H9 (cell line): ENCODE results near the gene HEXD. TPM values are rescaled to one million over a fixed set of nuclear protein-coding genes. Genes with fewer than 3 reads are reported as not detected.

Experiments used
- DNase-seq: peaks from one replicate; pipeline ENCODE4 v3.0.0-alpha.2; 2017
- H2AFZ ChIP-seq: one replicate; pipeline ENCODE4 v1.6.1; 2013; ENCODE audit warnings: mild to moderate bottlenecking, low read length, control low read depth, moderate library complexity
- H2AK5ac ChIP-seq: 2 replicates; pipeline ENCODE4 v1.6.1; 2013; ENCODE audit warnings: low read length, control low read depth, mixed read lengths; ENCODE audit not compliant: insufficient read length
- H2BK120ac ChIP-seq: one replicate; pipeline ENCODE4 v1.6.1; 2013; ENCODE audit warnings: low read depth, mild to moderate bottlenecking, low read length, control low read depth, inconsistent platforms; ENCODE audit not compliant: poor library complexity, severe bottlenecking
- H2BK12ac ChIP-seq: 2 replicates; pipeline ENCODE4 v1.6.1; 2013; ENCODE audit warnings: low read length, control low read depth, mixed read lengths, low read depth; ENCODE audit not compliant: insufficient read length
- H2BK15ac ChIP-seq: 2 replicates; pipeline ENCODE4 v1.6.1; 2013; ENCODE audit warnings: low read depth, low read length, control low read depth
- H2BK20ac ChIP-seq: one replicate; pipeline ENCODE4 v1.6.1; 2013; ENCODE audit warnings: low read depth, mild to moderate bottlenecking, low read length, control low read depth, inconsistent platforms; ENCODE audit not compliant: poor library complexity, severe bottlenecking
- H2BK5ac ChIP-seq: 2 replicates; pipeline ENCODE4 v1.6.1; 2013; ENCODE audit warnings: low read length, control low read depth, mixed read lengths; ENCODE audit not compliant: insufficient read length
- H3K14ac ChIP-seq: 2 replicates; pipeline ENCODE4 v1.6.1; 2013; ENCODE audit warnings: low read length, control low read depth; ENCODE audit not compliant: insufficient read depth
- H3K18ac ChIP-seq: 2 replicates; pipeline ENCODE4 v1.6.1; 2013; ENCODE audit warnings: low read depth, mild to moderate bottlenecking, mixed read lengths, low read length, control low read depth; ENCODE audit not compliant: insufficient read length
- H3K23ac ChIP-seq: 2 replicates; pipeline ENCODE4 v1.6.1; 2013; ENCODE audit warnings: low read length, control low read depth, mixed read lengths, low read depth; ENCODE audit not compliant: insufficient read length
- H3K23me2 ChIP-seq: 2 replicates; pipeline ENCODE4 v1.6.1; 2013; ENCODE audit warnings: low read depth, mild to moderate bottlenecking, mixed read lengths, low read length, control low read depth; ENCODE audit not compliant: insufficient read length, poor library complexity, severe bottlenecking
- H3K27ac ChIP-seq: 2 replicates; pipeline ENCODE4 v1.5.1; 2013; ENCODE audit warnings: low read length, control low read depth, mixed read lengths, low read depth; ENCODE audit not compliant: insufficient read length
- H3K27me3 ChIP-seq: 2 replicates; pipeline ENCODE4 v1.6.1; 2013; ENCODE audit warnings: low read length, control low read depth, inconsistent platforms; ENCODE audit not compliant: insufficient read depth
- H3K4ac ChIP-seq: 2 replicates; pipeline ENCODE4 v1.6.1; 2013; ENCODE audit warnings: low read depth, mild to moderate bottlenecking, control low read depth, inconsistent platforms, low read length, moderate library complexity
- H3K4me1 ChIP-seq: 2 replicates; pipeline ENCODE4 v1.6.1; 2013; ENCODE audit warnings: low read length, control low read depth, inconsistent platforms; ENCODE audit not compliant: insufficient read depth
- H3K4me2 ChIP-seq: 2 replicates; pipeline ENCODE4 v1.6.1; 2013; ENCODE audit warnings: low read length, control low read depth, mixed read lengths; ENCODE audit not compliant: insufficient read length, insufficient read depth
- H3K56ac ChIP-seq: 2 replicates; pipeline ENCODE4 v1.6.1; 2013; ENCODE audit warnings: low read depth, mild to moderate bottlenecking, mixed read lengths, low read length, control low read depth; ENCODE audit not compliant: insufficient read length
- H3K79me1 ChIP-seq: 2 replicates; pipeline ENCODE4 v1.6.1; 2013; ENCODE audit warnings: low read depth, mild to moderate bottlenecking, moderate library complexity, low read length, control low read depth, inconsistent platforms; ENCODE audit not compliant: insufficient read depth, poor library complexity, severe bottlenecking
- H3K79me2 ChIP-seq: 2 replicates; pipeline ENCODE4 v1.6.1; 2013; ENCODE audit warnings: low read length, control low read depth, inconsistent platforms; ENCODE audit not compliant: insufficient read depth
- H3K9ac ChIP-seq: 2 replicates; pipeline ENCODE4 v1.6.1; 2013; ENCODE audit warnings: low read length, control low read depth, mixed read lengths; ENCODE audit not compliant: insufficient read length; ENCODE audit errors: extremely low read depth
- H3K9me3 ChIP-seq: one replicate; pipeline ENCODE4 v1.6.1; 2013; ENCODE audit warnings: low read depth, low read length, inconsistent platforms; ENCODE audit not compliant: control insufficient read depth
- H3T11ph ChIP-seq: one replicate; pipeline ENCODE4 v1.6.1; 2013; ENCODE audit warnings: mild to moderate bottlenecking, low read length, control low read depth, inconsistent platforms
- H4K20me1 ChIP-seq: one replicate; pipeline ENCODE4 v1.6.1; 2013; ENCODE audit not compliant: control insufficient read depth, insufficient read length, insufficient read depth
- H4K5ac ChIP-seq: 2 replicates; pipeline ENCODE4 v1.6.1; 2013; ENCODE audit warnings: low read depth, mild to moderate bottlenecking, mixed read lengths, low read length, control low read depth; ENCODE audit not compliant: insufficient read length
- H4K8ac ChIP-seq: replicated peaks from 2 replicates; pipeline ENCODE4 v1.6.1; 2013; ENCODE audit warnings: low read length, control low read depth, mixed read lengths, low read depth; ENCODE audit not compliant: insufficient read length
- H4K91ac ChIP-seq: 2 replicates; pipeline ENCODE4 v1.6.1; 2013; ENCODE audit warnings: low read depth, mild to moderate bottlenecking, moderate library complexity, mixed read lengths, low read length, control low read depth; ENCODE audit not compliant: insufficient read length
- H3K27ac Mint-ChIP-seq, 3 experiments: 2 replicates in 2 of 3; 3 replicates in 1 of 3; pipeline ENCODE4 v1.8.0; 2020 to 2021; ENCODE audit warnings: mixed read lengths in 3 of 3, mild to moderate bottlenecking in 1 of 3, moderate library complexity in 1 of 3
- H3K27me3 Mint-ChIP-seq: 2 replicates; pipeline ENCODE4 v1.8.0; 2021; ENCODE audit warnings: low read depth, mild to moderate bottlenecking, moderate library complexity, mixed read lengths
- H3K36me3 Mint-ChIP-seq, 3 experiments: 2 replicates in 2 of 3; 3 replicates in 1 of 3; pipeline ENCODE4 v1.8.0; 2020 to 2021; ENCODE audit warnings: low read depth in 3 of 3, mixed read lengths in 3 of 3; ENCODE audit not compliant: insufficient read depth in 1 of 3
- H3K4me1 Mint-ChIP-seq, 2 experiments: 2 replicates each; pipeline ENCODE4 v1.8.0; 2020; ENCODE audit warnings: mixed read lengths in 2 of 2
- H3K4me3 Mint-ChIP-seq, 2 experiments: 2 replicates in 1 of 2; 3 replicates in 1 of 2; pipeline ENCODE4 v1.8.0; 2020 to 2021; ENCODE audit warnings: mild to moderate bottlenecking in 2 of 2, mixed read lengths in 2 of 2, moderate library complexity in 1 of 2
- H3K9me3 Mint-ChIP-seq, 2 experiments: 2 replicates in 1 of 2; 3 replicates in 1 of 2; pipeline ENCODE4 v1.8.0; 2020; ENCODE audit warnings: mild to moderate bottlenecking in 2 of 2, mixed read lengths in 2 of 2, moderate library complexity in 1 of 2
- WGBS: extraction: QIAGEN DNeasy Blood & Tissue Kit; methylation state at CpG from one replicate; pipeline ENCODE4 v1.1.7; 2013; ENCODE audit warnings: missing lambda C conversion rate, low lambda C conversion rate, mixed read lengths; ENCODE audit not compliant: insufficient read length; ENCODE audit errors: extremely low coverage; 5-methylcytosine and 5-hydroxymethylcytosine counted together
- total RNA-seq: library from RNA; stranded (reverse); gene quantifications from 2 replicates; pipeline ENCODE4 v1.2.1, GENCODE V29; 2021
- TF ChIP-seq, protein P1 (sequence below): fragments of 200-600 bp; sonication (generic); conservative IDR thresholded peaks from 3 replicates; pipeline ENCODE4 v1.8.0; 2021; ENCODE audit warnings: antibody characterized with exemption, mild to moderate bottlenecking

The HEXD gene
- total RNA-seq, 1 experiment from 2014 or later, result 23.2 TPM

DNA sequence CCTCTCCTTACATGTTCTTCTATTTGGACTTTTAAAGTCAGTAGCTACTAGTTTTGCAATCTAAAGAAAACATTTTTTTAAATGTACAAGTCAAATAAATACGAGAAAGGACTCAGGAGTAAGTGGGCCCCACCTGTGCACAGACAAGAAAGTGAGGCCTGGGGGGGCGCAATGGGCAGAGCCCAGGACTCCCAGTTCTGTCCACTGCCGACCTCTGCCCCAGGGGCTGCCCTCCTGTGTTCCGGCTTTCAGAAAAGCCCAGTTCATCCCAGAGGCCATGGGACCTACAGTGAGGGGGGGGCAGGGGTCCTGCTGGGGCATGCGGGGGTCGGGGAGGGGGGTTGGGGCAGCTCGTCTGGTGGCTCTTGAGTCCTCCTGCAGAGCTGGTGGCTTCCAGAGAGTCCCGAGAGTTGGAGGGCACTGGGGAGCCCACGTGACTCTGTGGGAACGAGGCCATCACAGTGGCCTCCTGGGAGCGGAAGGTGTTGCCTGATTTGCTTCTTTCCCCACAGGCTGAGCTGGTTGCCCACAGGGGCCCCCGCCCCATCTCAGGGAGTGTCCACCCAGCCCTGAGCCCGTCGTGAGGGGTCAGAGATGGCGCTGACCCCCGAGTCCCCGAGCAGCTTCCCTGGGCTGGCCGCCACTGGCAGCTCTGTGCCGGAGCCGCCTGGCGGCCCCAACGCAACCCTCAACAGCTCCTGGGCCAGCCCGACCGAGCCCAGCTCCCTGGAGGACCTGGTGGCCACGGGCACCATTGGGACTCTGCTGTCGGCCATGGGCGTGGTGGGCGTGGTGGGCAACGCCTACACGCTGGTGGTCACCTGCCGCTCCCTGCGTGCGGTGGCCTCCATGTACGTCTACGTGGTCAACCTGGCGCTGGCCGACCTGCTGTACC, 44.2 kb upstream of the HEXD start:
- Histone ChIP-seq H3K27me3 (peaks cover 14% of the 10 kb centered on the region), H3K4me1 (no peaks in the 10 kb centered on the region; the same call in 1 of the 2 replicates), H4K5ac (no peak overlapping the region), H2BK15ac (no peak overlapping the region; the same call in 1 of the 2 replicates), H3K27ac (no peak overlapping the region), H3K56ac (no peak overlapping the region), H3K23ac (no peak overlapping the region), H2BK5ac (no peak overlapping the region), H2BK12ac (no peak overlapping the region), H4K8ac (no peak overlapping the region), H3K18ac (no peak overlapping the region), H3K14ac (no peak overlapping the region), H3K79me2 (no peaks in the 10 kb centered on the region), H3K4me2 (no peak overlapping the region), H3K79me1 (no peaks in the 10 kb centered on the region), H4K91ac (no peak overlapping the region), H3K4ac (no peak overlapping the region), H2AFZ (no peak overlapping the region), H2AK5ac (no peak overlapping the region), H2BK20ac (no peak overlapping the region), H3K9ac (no peak overlapping the region), H3T11ph (no peak overlapping the region), H2BK120ac (no peak overlapping the region), H3K23me2 (peaks cover 7% of the 10 kb centered on the region), H3K9me3 (no peaks in the 10 kb centered on the region), H4K20me1 (no peaks in the 10 kb centered on the region)
- Mint-ChIP-seq H3K27ac (no peak overlapping the region), H3K36me3 (no peaks in the 10 kb centered on the region), H3K9me3 (peaks cover 2 to 4% of the 10 kb centered on the region in 2 experiments; a peak in 2 of 5 replicates), H3K4me1 (peaks cover 0 to 8% of the 10 kb centered on the region in 2 experiments; a peak in 3 of 4 replicates), H3K4me3 (no peak overlapping the region), H3K27me3 (peaks cover 41% of the 10 kb centered on the region)
- TF ChIP-seq, protein P1, sequence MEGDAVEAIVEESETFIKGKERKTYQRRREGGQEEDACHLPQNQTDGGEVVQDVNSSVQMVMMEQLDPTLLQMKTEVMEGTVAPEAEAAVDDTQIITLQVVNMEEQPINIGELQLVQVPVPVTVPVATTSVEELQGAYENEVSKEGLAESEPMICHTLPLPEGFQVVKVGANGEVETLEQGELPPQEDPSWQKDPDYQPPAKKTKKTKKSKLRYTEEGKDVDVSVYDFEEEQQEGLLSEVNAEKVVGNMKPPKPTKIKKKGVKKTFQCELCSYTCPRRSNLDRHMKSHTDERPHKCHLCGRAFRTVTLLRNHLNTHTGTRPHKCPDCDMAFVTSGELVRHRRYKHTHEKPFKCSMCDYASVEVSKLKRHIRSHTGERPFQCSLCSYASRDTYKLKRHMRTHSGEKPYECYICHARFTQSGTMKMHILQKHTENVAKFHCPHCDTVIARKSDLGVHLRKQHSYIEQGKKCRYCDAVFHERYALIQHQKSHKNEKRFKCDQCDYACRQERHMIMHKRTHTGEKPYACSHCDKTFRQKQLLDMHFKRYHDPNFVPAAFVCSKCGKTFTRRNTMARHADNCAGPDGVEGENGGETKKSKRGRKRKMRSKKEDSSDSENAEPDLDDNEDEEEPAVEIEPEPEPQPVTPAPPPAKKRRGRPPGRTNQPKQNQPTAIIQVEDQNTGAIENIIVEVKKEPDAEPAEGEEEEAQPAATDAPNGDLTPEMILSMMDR, result no peak
- DNase-seq, result no peak
- WGBS, result no CpG with 5 or more reads among the region's 37 CpGs
